HepG2 (cell line): ENCODE results near the gene DDOST. TPM values are rescaled to one million over a fixed set of nuclear protein-coding genes. Genes with fewer than 3 reads are reported as not detected.

ENCODE experiments used
- GLI4 ChIP-seq: sonication (generic); formaldehyde crosslinking; IDR thresholded peaks from 2 replicates; pipeline ENCODE4 v1.5.1; 2020; ENCODE audit warnings: missing genetic modification reagents, mild to moderate bottlenecking, moderate library complexity, borderline replicate concordance
- HDAC6 ChIP-seq: fragments of 200-600 bp; sonication (generic); IDR thresholded peaks from 2 replicates; pipeline ENCODE4 v1.7.0; 2017; ENCODE audit warnings: mild to moderate bottlenecking, antibody characterized with exemption, low read length, low read depth
- HMGA1 ChIP-seq: sonication (generic); formaldehyde crosslinking; conservative IDR thresholded peaks from 2 replicates; pipeline ENCODE4 v1.4.0; 2020; ENCODE audit warnings: missing genetic modification reagents
- HNF4A ChIP-seq: sonication (generic); formaldehyde crosslinking; IDR thresholded peaks from 2 replicates; pipeline ENCODE4 v1.4.0; 2020; ENCODE audit warnings: missing genetic modification reagents
- KMT2B ChIP-seq: IDR thresholded peaks from 2 replicates; pipeline ENCODE4 v1.6.1; 2016; ENCODE audit warnings: missing genetic modification reagents, missing compliant biosample characterization
- NFATC3 ChIP-seq: sonication (generic); formaldehyde crosslinking; IDR thresholded peaks from 2 replicates; pipeline ENCODE4 v1.5.1; 2020; ENCODE audit warnings: mild to moderate bottlenecking, missing genetic modification reagents
- PRPF4 ChIP-seq: fragments of 200-400 bp; formaldehyde crosslinking; IDR thresholded peaks from 2 replicates; pipeline ENCODE4 v1.6.1; 2016; ENCODE audit warnings: low read length, low read depth; ENCODE audit not compliant: poor library complexity, severe bottlenecking
- SRY ChIP-seq: sonication (generic); formaldehyde crosslinking; IDR thresholded peaks from 2 replicates; pipeline ENCODE4 v1.8.0; 2022; ENCODE audit warnings: mild to moderate bottlenecking, missing genetic modification reagents
- ZNF234 ChIP-seq: sonication (generic); formaldehyde crosslinking; conservative IDR thresholded peaks from 2 replicates; pipeline ENCODE4 v1.5.1; 2020; ENCODE audit warnings: mild to moderate bottlenecking, missing genetic modification reagents
- ZNF282 ChIP-seq: fragments of 450-650 bp; IDR thresholded peaks from 2 replicates; pipeline ENCODE4 v1.6.1; 2018; ENCODE audit not compliant: partially characterized antibody
- ZNF292 ChIP-seq: sonication (generic); formaldehyde crosslinking; IDR thresholded peaks from 2 replicates; pipeline ENCODE4 v1.8.1; 2022; ENCODE audit warnings: mild to moderate bottlenecking, low read depth, missing genetic modification reagents, borderline replicate concordance
- ZNF367 ChIP-seq: sonication (generic); formaldehyde crosslinking; IDR thresholded peaks from 2 replicates; pipeline ENCODE4 v1.4.0; 2020; ENCODE audit warnings: missing genetic modification reagents, borderline replicate concordance
- ZNF430 ChIP-seq: sonication (generic); formaldehyde crosslinking; IDR thresholded peaks from 2 replicates; pipeline ENCODE4 v1.9.0; 2021; ENCODE audit warnings: mild to moderate bottlenecking, missing genetic modification reagents
- ZNF556 ChIP-seq: sonication (generic); formaldehyde crosslinking; IDR thresholded peaks from 2 replicates; pipeline ENCODE4 v1.4.0; 2020; ENCODE audit warnings: mild to moderate bottlenecking, missing genetic modification reagents, borderline replicate concordance
- ZNF652 ChIP-seq: IDR thresholded peaks from 2 replicates; pipeline ENCODE4 v1.6.1; 2016; ENCODE audit warnings: low read depth, borderline replicate concordance
- polyA plus RNA-seq, 8 experiments: library from polyadenylated mRNA; depleted of rRNA in 3 of 8; stranded (reverse) in 7 of 8; unstranded in 1 of 8; fragments of >200 nt; fragmentation: Illumina TruSeq in 4 of 8; extraction: Trizol in 4 of 8; gene quantifications; 2 replicates each; pipeline versions ENCODE4 v1.2.1 to v1.2.3, GENCODE V29; 2011 to 2016; ENCODE audit warnings: low read depth in 4 of 8, missing spikeins in 1 of 8, mixed read lengths in 1 of 8; ENCODE audit not compliant: insufficient read depth in 1 of 8
- total RNA-seq, 5 experiments: library from RNA; depleted of rRNA; stranded (reverse); fragments of >200 nt; fragmentation: Illumina TruSeq; extraction: Trizol; gene quantifications; 2 replicates each; pipeline ENCODE4 v1.2.3, GENCODE V29; 2016; ENCODE audit warnings: low read depth in 1 of 5
- TF ChIP-seq, protein P1 (sequence below): IDR thresholded peaks from 2 replicates; pipeline ENCODE4 v1.6.1; 2018; ENCODE audit warnings: missing genetic modification reagents
- TF ChIP-seq, protein P2 (sequence below), 2 experiments: IDR thresholded peaks; 2 replicates each; pipeline ENCODE4 v1.6.1; 2011 to 2012; ENCODE audit warnings: low read length in 2 of 2, borderline replicate concordance in 1 of 2, low read depth in 1 of 2, mild to moderate bottlenecking in 1 of 2, moderate library complexity in 1 of 2
- TF ChIP-seq, protein P3 (sequence below): sonication (generic); formaldehyde crosslinking; IDR thresholded peaks from 2 replicates; pipeline ENCODE4 v1.4.0; 2020; ENCODE audit warnings: mild to moderate bottlenecking, missing genetic modification reagents
- TF ChIP-seq, protein P4 (sequence below): sonication (generic); formaldehyde crosslinking; IDR thresholded peaks from 2 replicates; pipeline ENCODE4 v1.4.0; 2020; ENCODE audit warnings: missing genetic modification reagents

Gene DDOST
- total and polyA plus RNA-seq, 2 of the 13 experiments (the other 11 are each of a cell fraction or from before 2014, with no cell fraction given), result 335 to 494 TPM

DNA sequence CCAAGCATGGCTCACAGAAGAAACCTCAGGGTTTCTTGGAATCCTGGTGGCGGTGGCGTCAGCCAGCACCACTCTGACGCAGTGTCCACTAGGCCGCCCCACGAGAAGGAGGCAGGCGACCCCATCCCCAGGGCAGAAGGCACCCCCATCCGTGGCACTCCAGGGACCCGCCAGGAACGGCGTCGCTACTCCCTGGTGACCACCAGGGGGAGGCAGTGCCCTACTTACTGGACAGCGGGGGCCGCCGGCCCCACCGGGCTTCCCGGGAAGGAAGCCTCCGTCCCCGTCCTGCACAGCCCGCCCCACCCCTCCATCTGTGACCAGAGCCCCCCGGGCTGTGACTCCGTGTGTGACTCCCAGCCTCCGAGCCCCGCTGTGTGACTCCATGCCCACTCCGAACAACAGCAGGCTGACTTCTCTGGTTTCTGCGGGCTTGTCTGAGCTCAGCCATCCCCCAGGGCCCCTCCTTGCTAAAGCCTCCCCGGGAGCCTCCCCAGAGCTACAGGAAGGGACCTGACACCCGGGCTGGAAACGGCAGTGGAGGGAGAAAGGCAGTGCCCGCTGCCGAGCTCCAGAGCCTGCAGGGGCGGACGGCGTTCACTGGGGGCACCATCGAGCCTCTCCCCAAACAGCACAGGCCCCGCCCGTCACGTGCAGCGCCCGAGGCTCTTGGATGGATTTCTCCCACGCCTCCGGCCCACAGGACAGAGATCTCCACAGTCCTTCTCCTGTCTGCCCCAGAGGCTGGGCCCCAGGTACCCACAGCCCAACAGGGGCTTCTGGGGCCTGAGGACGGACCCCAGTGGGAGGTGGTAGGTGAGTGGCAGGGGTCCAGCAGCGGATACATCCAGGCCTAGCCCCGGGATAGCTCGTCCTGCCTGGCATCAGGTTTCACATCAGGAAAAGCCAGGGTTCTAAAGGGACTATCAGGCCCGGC is 35.5 kb upstream of the DDOST start (continued):
- TF ChIP-seq SRY (no peak), HMGA1 (CRISPR knock-in tag) (no peak), KMT2B (CRISPR knock-in tag) (no peak), HDAC6 (no peak), HNF4A (CRISPR knock-in tag) (no peak), ZNF282 (no peak), ZNF652 (no peak), ZNF292 (CRISPR knock-in tag) (no peak; the same call in 1 of the 2 replicates), ZNF367 (no peak), PRPF4 (no peak), NFATC3 (0 out of 2 replicates have a peak, but pooled peaks have one; percentile 57), GLI4 (0 out of 2 replicates have a peak, but pooled peaks have one; percentile 56), ZNF234 (no peak), ZNF430 (CRISPR knock-in tag) (no peak), ZNF556 (no peak)
- TF ChIP-seq, protein P1, sequence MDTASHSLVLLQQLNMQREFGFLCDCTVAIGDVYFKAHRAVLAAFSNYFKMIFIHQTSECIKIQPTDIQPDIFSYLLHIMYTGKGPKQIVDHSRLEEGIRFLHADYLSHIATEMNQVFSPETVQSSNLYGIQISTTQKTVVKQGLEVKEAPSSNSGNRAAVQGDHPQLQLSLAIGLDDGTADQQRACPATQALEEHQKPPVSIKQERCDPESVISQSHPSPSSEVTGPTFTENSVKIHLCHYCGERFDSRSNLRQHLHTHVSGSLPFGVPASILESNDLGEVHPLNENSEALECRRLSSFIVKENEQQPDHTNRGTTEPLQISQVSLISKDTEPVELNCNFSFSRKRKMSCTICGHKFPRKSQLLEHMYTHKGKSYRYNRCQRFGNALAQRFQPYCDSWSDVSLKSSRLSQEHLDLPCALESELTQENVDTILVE (CRISPR knock-in tag), result peak; percentile 15; the same call in 1 of the 2 replicates
- TF ChIP-seq, protein P2, sequence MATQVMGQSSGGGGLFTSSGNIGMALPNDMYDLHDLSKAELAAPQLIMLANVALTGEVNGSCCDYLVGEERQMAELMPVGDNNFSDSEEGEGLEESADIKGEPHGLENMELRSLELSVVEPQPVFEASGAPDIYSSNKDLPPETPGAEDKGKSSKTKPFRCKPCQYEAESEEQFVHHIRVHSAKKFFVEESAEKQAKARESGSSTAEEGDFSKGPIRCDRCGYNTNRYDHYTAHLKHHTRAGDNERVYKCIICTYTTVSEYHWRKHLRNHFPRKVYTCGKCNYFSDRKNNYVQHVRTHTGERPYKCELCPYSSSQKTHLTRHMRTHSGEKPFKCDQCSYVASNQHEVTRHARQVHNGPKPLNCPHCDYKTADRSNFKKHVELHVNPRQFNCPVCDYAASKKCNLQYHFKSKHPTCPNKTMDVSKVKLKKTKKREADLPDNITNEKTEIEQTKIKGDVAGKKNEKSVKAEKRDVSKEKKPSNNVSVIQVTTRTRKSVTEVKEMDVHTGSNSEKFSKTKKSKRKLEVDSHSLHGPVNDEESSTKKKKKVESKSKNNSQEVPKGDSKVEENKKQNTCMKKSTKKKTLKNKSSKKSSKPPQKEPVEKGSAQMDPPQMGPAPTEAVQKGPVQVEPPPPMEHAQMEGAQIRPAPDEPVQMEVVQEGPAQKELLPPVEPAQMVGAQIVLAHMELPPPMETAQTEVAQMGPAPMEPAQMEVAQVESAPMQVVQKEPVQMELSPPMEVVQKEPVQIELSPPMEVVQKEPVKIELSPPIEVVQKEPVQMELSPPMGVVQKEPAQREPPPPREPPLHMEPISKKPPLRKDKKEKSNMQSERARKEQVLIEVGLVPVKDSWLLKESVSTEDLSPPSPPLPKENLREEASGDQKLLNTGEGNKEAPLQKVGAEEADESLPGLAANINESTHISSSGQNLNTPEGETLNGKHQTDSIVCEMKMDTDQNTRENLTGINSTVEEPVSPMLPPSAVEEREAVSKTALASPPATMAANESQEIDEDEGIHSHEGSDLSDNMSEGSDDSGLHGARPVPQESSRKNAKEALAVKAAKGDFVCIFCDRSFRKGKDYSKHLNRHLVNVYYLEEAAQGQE (IDR thresholded peaks at IDR 0.05; ENCODE audit: borderline replicate concordance in 1 of 2, low read depth in 1 of 2, low read length in 2 of 2), result no peak
- TF ChIP-seq, protein P3, sequence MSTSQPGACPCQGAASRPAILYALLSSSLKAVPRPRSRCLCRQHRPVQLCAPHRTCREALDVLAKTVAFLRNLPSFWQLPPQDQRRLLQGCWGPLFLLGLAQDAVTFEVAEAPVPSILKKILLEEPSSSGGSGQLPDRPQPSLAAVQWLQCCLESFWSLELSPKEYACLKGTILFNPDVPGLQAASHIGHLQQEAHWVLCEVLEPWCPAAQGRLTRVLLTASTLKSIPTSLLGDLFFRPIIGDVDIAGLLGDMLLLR (CRISPR knock-in tag), result no peak
- TF ChIP-seq, protein P4, sequence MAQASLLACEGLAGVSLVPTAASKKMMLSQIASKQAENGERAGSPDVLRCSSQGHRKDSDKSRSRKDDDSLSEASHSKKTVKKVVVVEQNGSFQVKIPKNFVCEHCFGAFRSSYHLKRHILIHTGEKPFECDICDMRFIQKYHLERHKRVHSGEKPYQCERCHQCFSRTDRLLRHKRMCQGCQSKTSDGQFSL (CRISPR knock-in tag), result peak; percentile 89
